ENCODE results near the gene SIK3. TPM values are rescaled to one million over a fixed set of nuclear protein-coding genes. Genes with fewer than 3 reads are reported as not detected.
"Not testable (repeated sequence)": the region's sequence is repeated elsewhere in the genome, so short reads cannot be mapped to it uniquely, and the experiment has no call there.

The SIK3 gene
- 10 to 100 TPM; 44.7 to 45.8 TPM for total RNA-seq

DNA sequence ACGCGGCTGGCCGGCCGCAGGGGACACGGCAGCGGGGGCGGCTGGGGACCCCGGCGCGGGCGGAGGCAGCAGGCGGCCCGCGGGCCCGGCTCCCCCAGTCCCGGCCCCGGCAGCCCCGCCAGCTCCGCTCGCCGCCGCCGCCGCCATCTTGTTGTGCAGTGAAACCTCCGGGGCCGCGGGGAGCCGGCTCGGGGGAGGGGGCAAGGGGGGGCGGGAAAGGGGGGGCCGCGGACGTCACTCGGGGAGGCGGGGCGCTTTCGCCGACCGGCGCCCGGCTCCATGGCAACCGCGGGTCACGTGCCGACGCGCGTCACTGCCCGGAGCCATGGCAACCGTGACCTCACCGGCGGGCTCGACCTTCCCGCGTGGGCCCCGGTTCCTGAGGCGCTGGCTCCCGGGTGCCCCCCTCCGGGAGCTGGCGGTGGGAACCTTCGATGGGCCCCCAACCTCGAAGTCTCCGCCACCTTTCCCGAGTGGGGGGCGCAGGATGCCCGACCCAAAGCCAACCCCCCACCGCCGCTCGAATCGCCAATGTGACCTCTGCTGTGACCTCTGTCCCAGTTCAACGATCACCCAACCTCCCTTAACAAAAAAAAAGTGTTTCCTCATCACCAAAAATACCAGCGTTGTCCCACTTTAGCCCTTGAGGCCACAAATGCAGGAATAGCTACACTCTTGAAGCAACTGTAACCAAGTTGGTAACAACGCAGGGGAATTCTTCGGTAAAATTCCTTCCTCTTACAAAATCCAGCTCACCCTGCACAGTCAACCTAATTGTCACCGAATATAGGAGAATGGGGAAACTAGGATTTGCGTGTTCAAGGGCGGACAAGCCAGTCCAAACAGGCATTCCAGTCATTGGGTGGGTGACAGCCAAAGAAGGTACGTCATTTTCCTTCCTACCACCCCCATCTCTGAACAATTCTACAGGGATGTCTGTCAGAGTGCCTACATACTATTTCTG is at the start of gene SIK3:
SIK3 (minus strand) TSS at position 160 of the 964 bp plus-strand sequence; CDS start at position 147, 13 bp downstream.
- DNase-seq (peak; percentile 95), ATAC-seq (ENCODE audit: low read depth) (peak; percentile 71)
- POLR2A ChIA-PET: interaction anchor here (0.6 to 3.7 kb wide), 7 partner anchors 46 to 262 kb away, joined by 3 to 31 read pairs (median 15); partner anchors contain the start of genes APOA1 and PAFAH1B2
- Mint-ChIP-seq H3K27ac (peak within 1 kb of the TSS; percentile 93), H3K4me1 (peaks cover 38% of the 10 kb centered on the region), H3K27me3 (no peaks in the 10 kb centered on the region), H3K4me3 (peak within 1 kb of the TSS; percentile 93), H3K36me3 (peaks cover 2% of the 10 kb centered on the region), H3K9me3 (no peaks in the 10 kb centered on the region)

DNA sequence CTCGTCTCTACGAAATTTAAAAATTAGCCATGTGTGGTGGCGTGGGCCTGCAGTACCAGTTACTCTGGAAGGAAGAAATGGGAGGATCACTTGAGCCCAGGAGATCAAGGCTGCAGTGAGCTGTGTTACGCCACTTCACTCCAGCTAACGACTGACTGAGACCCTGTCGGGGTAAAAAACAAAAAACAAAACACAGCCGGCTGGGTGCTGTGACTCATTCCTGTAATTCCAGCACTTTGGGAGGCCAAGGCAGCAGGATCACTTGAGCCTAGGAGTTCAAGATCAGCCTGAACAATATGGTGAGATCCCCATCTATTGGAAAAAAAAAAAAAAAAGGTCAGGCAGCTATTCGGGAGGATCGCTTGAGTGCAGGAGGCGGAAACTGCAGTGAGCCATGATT is 48.3 kb upstream of the SIK3 start:
- Mint-ChIP-seq H3K36me3 (peaks cover 28% of the 10 kb centered on the region), H3K4me1 (peaks cover 38% of the 10 kb centered on the region), H3K9me3 (no peaks in the 10 kb centered on the region), H3K4me3 (peak overlapping the region; percentile 98), H3K27ac (no peak overlapping the region), H3K27me3 (no peaks in the 10 kb centered on the region)
- DNase-seq (no peak), ATAC-seq (ENCODE audit: low read depth) (no peak)
- POLR2A ChIA-PET: interaction anchor here (0.7 to 0.8 kb wide), 2 partner anchors 14 to 32 kb away, joined by 3 to 4 read pairs; partner anchors contain the start of gene SIDT2

DNA sequence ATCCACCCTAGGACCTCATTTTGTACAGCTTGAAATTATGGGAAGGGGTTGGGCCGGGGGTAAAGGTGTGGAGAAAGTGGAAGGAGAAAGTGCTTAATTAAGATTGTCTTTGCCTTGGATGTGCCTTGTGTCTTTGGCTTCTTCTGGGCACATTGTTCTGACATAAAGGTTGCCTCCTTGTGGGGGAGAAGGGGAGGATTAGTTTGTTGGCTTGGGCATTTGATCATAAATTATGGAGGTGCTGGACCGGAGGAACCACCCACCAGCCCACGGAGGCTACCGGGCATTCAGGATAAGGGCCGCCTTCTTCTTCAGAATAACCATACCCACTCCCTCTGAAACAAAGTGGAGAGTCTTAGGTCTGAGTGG is 47.1 kb upstream of the SIK3 start:
- H3K9me3 Mint-ChIP-seq: no peaks in the 10 kb centered on the region
- peak overlapping the region; percentile 98 for H3K4me3 Mint-ChIP-seq
- peak overlapping the region; percentile 95 for H3K27ac Mint-ChIP-seq
- peaks cover 6% of the 10 kb centered on the region for H3K27me3 Mint-ChIP-seq
- POLR2A ChIA-PET: interaction anchor here (0.6 to 2.7 kb wide), 8 partner anchors 27 to 310 kb away, joined by 3 to 30 read pairs (median 10); partner anchors contain the start of genes PCSK7, SIDT2 and SIK3
- DNase-seq (no peak), ATAC-seq (ENCODE audit: low read depth) (no peak)
- peaks cover 36% of the 10 kb centered on the region for H3K4me1 Mint-ChIP-seq
- H3K36me3 Mint-ChIP-seq: peaks cover 25% of the 10 kb centered on the region

DNA sequence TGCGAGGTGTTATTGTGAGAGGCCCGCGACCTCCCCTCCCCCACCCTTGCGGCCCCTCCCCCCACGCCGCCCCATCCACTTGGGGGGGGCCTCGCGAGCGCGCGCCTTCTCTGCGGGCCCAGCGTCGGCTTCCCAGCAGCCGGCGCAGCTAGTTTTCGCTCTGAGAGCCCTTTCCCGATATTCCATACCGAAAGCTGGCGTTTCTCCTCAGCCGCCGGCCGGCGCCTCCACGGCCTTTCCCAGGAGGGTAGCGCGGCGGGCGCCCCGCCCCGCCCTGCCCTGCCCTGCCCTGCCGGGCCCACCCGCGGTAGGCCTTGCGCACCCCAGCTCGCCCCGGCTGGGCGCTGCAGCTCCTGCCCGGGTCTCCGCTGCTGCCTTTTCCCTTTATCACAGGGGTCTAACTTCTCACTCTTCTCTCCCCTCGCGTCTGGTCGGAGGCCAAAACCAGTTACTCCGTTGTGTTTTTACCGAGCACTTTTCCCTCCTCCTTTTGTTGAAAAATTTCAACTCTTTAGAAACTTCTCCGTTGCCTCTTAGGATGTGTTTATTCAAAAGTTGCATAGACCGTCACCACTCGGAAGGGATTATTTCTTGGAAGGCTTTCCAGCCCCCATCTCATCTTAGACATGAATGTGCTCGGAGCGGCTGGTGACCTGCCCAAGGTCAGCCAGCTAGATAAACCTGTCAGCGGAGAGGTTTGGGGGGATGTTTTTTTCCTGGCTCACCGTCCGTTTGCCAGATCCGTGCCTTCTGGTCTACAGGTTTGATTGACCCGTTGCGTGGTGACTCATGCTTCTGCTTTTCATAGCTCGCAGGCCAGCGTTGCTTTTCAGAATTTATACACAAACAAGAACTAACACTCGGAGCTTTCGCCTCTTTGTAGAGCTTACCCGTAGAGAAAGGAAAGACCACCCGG is 46.5 kb upstream of the SIK3 start:
- POLR2A ChIA-PET: interaction anchor here (0.6 to 2.7 kb wide), 21 partner anchors 11 to 373 kb away, joined by 3 to 30 read pairs (median 3); partner anchors contain the start of genes BUD13, CEP164, PCSK7 and SIDT2
- Mint-ChIP-seq H3K27ac (peak overlapping the region; percentile 95), H3K4me1 (peaks cover 35% of the 10 kb centered on the region), H3K27me3 (peaks cover 13% of the 10 kb centered on the region), H3K4me3 (peak overlapping the region; percentile 98), H3K36me3 (peaks cover 21% of the 10 kb centered on the region), H3K9me3 (no peaks in the 10 kb centered on the region)
- DNase-seq (peak; percentile 41), ATAC-seq (ENCODE audit: low read depth) (peak; percentile 66)

DNA sequence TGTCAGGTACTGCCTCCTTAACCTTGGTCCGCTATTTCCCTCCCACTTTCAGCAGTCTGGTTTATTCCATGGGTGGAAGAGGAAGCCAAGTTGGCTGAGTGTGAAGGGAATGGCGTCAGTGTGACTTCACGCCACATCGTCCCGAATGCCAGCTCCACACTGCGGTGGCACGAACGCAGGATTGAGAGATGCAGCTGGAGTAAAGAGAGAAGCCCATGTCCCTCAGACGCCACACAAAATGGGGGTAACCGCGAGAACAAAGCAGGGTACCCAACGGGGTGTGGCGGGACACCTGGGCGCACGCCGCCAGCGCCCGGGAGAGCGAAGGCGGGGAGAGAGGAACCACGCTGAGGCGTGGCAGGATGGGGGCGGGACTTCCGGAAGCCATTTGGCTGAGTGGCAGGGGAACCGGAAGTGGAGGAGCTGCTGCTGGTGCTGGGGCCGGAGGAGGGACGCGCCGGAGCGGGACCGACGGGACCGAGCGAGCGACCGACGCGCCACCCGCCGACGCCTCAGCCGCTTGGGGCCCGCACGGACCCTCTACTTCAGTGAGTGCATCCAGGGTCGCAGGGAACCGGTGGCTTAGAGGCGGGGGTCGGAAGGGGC is 45.7 kb upstream of the SIK3 start, which contains the start of gene PAFAH1B2:
PAFAH1B2 (plus strand) TSS at position 417 of the 606 bp plus-strand sequence. CDS start 8,161 bp downstream, outside the sequence.
- Mint-ChIP-seq H3K27me3 (peaks cover 18% of the 10 kb centered on the region), H3K27ac (peak within 1 kb of the TSS; percentile 95), H3K4me1 (peaks cover 35% of the 10 kb centered on the region), H3K4me3 (peak within 1 kb of the TSS; percentile 98), H3K9me3 (no peaks in the 10 kb centered on the region), H3K36me3 (peaks cover 21% of the 10 kb centered on the region)
- peak; percentile 95 for DNase-seq
- POLR2A ChIA-PET: interaction anchor here (0.6 to 2.7 kb wide), 19 partner anchors 10 to 372 kb away, joined by 3 to 30 read pairs (median 3); partner anchors contain the start of genes BUD13, CEP164, PCSK7 and SIDT2
- ATAC-seq (ENCODE audit: low read depth): peak; percentile 89

DNA sequence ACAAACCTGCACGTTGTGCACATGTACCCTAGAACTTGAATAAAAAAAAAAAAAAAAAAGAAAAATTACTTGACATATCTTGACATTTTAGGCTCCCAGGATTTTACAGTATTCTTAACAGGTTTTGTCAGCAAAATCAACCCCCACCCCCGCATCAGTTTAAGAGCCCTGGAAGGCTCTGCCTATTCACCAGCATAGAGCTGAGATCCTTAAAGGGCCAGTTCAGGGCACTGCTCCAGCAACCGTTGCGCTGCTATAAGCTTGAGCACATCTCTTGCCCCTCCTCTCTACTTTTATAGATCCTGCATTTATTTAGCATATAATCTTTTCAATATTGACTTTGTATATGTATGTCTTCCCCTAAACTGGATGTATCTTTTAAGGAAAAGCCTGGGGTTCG is 45.2 kb upstream of the SIK3 start:
- ATAC-seq (ENCODE audit: low read depth) (peak; percentile 30), DNase-seq (no peak)
- Mint-ChIP-seq H3K4me1 (peaks cover 34% of the 10 kb centered on the region), H3K27ac (peak overlapping the region; percentile 92), H3K27me3 (peaks cover 18% of the 10 kb centered on the region), H3K4me3 (peak overlapping the region; percentile 98), H3K36me3 (peaks cover 19% of the 10 kb centered on the region), H3K9me3 (no peaks in the 10 kb centered on the region)
- POLR2A ChIA-PET: interaction anchor here (0.6 to 2.7 kb wide), 11 partner anchors 10 to 371 kb away, joined by 3 to 30 read pairs (median 7); partner anchors contain the start of genes BUD13, PCSK7, SIDT2 and SIK3

DNA sequence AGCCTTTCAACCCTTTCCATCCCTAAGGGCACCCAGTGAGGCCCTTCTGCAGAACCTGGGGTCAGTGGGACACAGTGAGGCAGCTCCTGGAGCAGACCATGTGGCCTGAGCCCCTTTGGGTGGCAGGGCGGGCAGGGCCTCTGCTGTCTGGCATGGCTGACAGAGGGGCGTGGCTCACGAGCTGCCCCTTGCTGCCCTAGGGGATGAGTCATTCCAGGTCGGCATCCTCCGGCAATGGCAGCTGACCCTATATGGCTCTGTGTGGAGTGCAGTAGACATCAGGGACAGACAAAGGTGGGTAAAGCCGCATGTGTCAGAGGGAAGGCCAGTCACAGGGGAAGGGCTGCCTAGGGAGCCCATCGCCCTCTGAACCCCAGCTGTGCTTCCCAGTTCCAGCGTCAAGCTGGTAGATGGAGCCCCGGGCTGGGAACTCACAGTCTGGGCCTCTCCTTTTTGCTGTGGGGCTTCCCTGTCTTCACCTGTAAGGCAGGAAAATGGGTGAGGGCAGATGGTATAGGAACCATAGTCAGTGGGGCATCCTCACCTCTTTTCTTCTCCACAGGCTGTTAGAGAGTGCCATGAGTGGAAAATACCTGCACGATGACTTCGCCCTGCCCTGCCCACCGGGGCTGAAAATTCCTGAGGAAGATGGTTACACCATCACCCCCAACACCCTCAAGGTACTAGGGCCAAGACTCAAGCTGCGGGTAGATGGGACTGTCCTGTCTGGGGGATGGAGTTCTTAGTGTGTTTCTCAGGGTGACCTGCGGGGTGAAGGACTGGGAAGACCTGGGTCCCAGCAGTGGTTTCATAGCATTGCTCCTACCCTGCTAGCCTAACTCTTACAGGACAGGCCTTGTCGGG is 39.2 kb upstream of the SIK3 start:
- H3K4me1 Mint-ChIP-seq, H3K9me3 Mint-ChIP-seq, DNase-seq: not testable (repeated sequence)

DNA sequence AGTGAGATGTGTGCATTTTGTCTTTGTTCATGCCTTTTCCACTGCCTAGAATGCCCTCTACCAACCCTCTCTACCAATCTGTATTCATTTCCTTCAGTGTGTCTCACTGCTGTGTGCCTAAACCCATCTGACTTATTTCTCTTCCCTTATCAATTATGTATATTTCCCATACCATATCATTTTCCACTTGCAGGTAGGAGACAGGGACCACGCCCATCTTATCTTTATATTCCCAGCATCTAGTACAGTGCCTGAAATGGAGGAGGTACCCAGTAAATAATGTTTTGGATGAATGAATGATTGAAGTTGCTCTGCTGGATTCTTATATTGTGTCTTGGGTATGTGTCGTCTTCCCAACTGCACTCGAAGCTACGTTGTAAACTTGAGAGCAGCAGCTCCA is 36.8 kb upstream of the SIK3 start:
- H3K4me1 Mint-ChIP-seq; H3K36me3 Mint-ChIP-seq; ATAC-seq (ENCODE audit: low read depth); H3K9me3 Mint-ChIP-seq; H3K27ac Mint-ChIP-seq; DNase-seq; H3K4me3 Mint-ChIP-seq: not testable (repeated sequence)
- POLR2A ChIA-PET: interaction anchor here (0.6 kb wide), 1 partner anchor 75 kb away, joined by 4 read pairs; no protein-coding TSS in a partner anchor
- peaks cover 11% of the 10 kb centered on the region for H3K27me3 Mint-ChIP-seq

More for the DNA sequence above, 39.2 kb upstream of the SIK3 start:
- ATAC-seq (ENCODE audit: low read depth); H3K4me3 Mint-ChIP-seq; H3K27ac Mint-ChIP-seq; H3K36me3 Mint-ChIP-seq; POLR2A ChIA-PET: not testable (repeated sequence)
- peaks cover 21% of the 10 kb centered on the region for H3K27me3 Mint-ChIP-seq

DNA sequence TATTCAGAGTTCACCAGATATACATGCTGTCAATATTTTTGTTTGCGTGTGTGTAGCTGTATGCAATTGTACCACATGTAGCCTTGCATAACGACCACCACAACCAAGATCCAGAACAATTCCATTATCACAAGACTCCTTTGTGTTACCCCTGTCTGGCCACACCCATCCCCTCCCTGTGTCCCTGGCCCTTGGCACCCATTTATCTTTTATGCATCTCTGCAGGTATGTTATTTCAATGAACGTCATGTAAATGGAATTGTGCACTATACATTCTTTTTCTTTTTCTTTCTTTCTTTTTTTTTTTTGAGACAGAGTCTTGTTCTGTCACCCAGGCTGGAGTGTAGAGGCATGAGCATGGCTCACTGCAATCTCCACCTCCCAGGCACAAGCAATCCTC is 36.2 kb upstream of the SIK3 start:
- POLR2A ChIA-PET: interaction anchor here (0.6 to 1.1 kb wide), 2 partner anchors 10 to 76 kb away, joined by 4 to 7 read pairs; partner anchors contain the start of gene PAFAH1B2
- Mint-ChIP-seq H3K27me3 (peaks cover 5% of the 10 kb centered on the region), H3K4me1 (peaks cover 6% of the 10 kb centered on the region), H3K36me3 (no peaks in the 10 kb centered on the region), H3K4me3 (no peak overlapping the region), H3K27ac (no peak overlapping the region), H3K9me3 (no peaks in the 10 kb centered on the region)
- DNase-seq (no peak), ATAC-seq (ENCODE audit: low read depth) (no peak)

DNA sequence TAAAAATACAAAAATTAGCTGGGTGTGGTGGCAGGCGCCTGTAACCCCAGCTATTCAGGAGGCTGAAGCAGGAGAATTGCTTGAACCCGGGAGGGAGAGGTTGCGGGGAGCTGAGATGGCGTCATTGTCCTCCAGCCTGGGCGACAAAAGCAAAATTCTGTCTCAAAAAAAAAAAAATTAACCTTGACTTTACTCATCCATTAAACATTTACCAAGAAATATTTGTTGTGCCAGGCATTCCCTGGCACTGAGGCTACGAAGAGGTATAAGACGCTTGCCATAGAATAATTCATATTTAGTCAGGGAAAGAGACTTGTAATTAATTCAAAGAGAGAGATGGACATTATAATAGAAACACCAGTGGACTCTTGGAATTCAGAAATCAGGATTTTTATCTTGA is 32.7 kb upstream of the SIK3 start:
- Mint-ChIP-seq H3K36me3 (no peaks in the 10 kb centered on the region), H3K27ac (no peak overlapping the region), H3K27me3 (peaks cover 14% of the 10 kb centered on the region), H3K4me1 (peaks cover 10% of the 10 kb centered on the region), H3K4me3 (no peak overlapping the region), H3K9me3 (no peaks in the 10 kb centered on the region)
- POLR2A ChIA-PET: no interaction called here
- ATAC-seq (ENCODE audit: low read depth) (no peak), DNase-seq (no peak)

DNA sequence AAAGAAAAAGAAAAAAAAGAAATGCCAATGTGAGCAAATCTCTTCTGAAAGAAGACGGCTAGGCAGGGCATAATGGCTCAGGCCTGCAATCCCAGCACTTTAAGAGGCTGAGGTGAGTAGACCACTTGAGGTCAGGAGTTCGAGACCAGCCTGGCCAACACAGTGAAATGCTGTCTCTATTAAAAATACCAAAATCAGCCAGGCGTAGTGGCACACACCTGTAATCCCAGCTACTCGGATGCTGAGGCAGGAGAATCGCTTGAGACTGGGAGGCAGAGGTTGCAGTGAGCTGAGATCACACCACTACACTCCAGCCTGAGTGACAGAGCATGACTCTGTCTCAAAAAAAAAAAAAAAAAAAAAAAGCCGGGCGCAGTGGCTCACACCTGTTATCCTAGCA is 32.2 kb upstream of the SIK3 start:
- H3K4me3 Mint-ChIP-seq; ATAC-seq (ENCODE audit: low read depth); H3K9me3 Mint-ChIP-seq; DNase-seq; H3K27ac Mint-ChIP-seq; POLR2A ChIA-PET; H3K36me3 Mint-ChIP-seq: not testable (repeated sequence)
- H3K4me1 Mint-ChIP-seq: peaks cover 10% of the 10 kb centered on the region
- H3K27me3 Mint-ChIP-seq: peaks cover 14% of the 10 kb centered on the region
